HG02884 (cell line): Measurements from ENCODE around the gene CEP192.

Experiments
- ATAC-seq: cut with Tn5 transposase; IDR thresholded peaks from one replicate; pipeline ENCODE4 v1.9.1; 2021; ENCODE audit warnings: mild to moderate bottlenecking, moderate library complexity; ENCODE audit not compliant: unreplicated experiment

CEP192 gene

DNA sequence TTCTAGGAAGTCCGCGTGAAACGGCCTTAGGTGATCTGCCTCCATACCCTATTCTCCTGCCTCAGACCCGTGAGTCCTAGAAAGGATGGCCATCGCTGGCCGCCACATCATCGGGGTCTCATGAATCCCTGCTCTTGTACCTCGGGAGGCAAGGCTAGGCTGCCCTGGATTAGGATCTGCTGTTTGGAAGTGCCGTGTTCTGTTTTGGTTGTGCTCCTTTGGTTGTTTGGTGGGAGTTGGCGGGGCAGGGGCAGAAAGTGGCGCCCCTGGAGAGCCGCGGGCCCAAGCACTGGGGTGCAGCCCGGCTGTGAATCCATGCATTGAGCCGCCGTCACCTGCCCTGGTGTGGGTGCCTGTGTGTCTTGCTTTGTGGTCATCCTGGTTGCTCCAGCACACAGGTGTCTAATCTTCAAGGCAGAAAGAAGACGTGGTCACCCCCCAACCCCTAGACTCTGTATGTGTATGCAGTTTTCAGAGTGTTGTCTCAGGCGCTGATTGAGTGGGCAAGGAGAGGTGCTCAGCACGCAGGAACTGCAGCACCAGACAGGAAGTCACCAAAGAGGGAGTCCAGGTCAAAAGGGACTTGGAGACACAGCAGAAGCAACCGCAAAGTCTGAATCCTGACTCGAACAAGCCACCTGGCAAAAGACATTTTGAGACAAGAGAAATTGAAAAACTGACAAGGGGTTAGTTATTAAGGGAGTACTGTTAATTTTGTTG, 147.4 kb downstream of the CEP192 start:
- no peak for ATAC-seq

GRCh38 chr18:13139885-13140450, 148.8 kb downstream of the CEP192 start:
- ATAC-seq = no peak

GRCh38 chr18:13141209-13141608, 150.0 kb downstream of the CEP192 start:
- no peak for ATAC-seq

DNA sequence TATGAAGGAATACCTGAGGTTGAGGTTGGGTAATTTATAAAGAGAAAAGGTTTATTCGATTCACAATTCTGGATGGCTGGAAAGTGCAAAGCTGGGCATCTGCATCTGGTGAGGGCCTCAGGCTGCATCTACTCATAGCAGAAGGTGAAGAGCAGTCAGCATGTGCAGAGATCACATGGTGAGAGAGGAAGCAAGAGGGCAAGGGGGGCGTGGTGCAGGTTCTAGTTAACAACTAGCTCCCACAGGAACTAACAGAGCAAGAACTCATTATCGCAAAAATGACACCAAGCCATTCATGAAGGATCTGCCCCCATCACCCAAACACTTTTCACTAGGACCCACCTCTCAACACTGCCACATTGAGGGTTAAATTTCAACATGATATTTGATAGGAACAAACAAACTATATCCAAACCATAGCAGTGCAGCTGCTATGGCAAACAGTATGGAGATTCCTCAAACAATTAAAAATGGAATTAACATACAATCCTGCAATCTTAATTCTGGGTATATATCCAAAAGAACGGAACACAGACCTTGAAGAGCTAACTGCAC, 154.6 kb downstream of the CEP192 start:
- no peak for ATAC-seq

DNA sequence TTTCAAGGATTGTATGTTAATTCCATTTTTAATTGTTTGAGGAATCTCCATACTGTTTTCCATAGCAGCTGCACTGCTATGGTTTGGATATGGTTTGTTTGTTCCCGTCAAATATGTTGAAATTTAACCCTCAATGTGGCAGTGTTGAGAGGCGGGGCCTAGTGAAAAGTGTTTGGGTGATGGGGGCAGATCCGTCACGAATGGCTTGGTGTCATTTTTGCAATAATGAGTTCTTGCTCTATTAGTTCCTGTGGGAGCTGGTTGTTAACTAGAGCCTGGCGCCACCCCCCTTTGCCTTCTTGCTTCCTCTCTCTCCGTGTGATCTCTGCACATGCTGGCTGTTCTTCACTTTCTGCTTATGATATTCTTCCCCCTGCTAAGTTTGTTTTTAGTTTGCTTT, 156.0 kb downstream of the CEP192 start:
- no peak for ATAC-seq

- ATAC-seq = no peak
Measured at GRCh38 chr18:13151656-13152055, 160.5 kb downstream of the CEP192 start.

DNA sequence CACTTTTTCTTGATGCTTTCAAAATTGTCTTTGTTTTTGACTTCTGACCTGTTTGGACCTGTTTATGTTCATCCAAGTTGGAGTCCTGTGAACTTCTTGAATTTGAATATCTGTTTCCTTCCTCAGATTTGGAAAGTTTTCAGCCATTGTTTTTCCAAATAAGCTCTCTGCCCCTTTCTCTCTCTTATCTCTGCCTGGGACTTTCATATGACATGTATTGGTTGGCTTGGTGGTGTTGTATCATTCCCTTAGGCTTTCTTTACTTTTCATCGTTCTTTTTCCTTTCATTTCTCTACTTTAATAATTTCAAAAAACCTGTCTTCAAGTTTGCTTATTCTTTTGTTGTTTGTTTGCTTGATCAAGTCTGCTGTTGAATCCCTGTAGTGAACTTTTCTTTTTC, 167.3 kb downstream of the CEP192 start:
- ATAC-seq = no peak

DNA sequence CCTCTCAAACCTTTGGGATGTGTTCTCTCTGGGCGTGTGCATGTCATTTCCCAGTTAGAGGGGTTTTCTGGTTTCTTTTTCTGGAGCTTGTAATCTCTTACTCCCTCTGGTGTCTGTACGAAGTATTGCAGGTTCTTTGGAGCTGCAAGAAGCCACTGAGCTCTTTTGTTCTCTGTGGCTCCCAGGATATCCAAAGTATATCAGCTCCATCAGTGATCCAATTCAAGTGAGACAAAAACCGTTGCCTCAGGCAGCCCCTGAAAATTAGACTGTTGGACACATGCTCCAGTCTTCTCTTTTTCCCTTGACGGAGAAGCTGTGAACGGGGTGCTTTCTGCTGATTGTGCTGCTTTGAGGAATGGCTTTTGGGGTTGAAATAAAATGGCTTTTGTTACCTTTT, 168.4 kb downstream of the CEP192 start:
- ATAC-seq = no peak

- ATAC-seq = no peak
Measured at GRCh38 chr18:13161276-13161899, 170.2 kb downstream of the CEP192 start.

GRCh38 chr18:13163167-13163927, 172.2 kb downstream of the CEP192 start:
- ATAC-seq = no peak

GRCh38 chr18:13164406-13164805, 173.2 kb downstream of the CEP192 start:
- ATAC-seq = no peak

DNA sequence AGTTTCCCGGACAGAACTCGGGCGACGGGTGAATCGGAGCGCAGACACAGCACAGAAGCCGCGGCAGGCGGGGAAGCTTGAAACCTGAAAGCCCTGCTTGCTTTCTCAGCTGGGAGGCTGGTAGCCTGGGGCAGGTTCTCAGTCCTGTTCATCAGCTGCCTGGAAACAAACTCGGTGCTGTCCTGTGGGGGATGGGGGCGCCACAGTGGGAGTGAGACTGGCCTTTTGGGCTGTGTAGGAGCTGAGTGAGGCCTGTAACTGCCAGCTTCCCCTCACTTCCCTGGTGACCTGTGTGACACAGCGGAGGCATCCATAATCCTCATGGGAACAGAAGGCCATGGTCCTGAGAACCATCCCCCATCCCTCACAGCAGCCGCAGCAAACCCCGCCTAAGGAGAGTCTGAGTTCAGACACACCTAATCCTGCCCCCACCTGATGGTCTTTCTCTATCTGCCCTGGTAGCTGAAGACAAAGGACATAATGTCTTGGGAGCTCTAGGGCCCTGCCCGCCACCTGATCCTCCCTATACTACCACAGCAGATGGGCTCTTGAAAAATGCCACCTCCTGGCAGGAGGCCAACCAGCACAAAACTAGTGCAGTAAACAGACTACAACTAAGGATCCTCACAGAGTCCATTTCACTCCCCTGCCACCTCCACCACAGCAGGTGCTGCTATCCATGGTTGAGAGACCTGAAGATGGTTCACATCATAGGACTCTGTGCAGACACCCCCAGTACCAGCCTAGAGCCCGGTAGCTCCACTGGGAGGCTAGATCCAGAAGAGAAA, 174.7 kb downstream of the CEP192 start:
- ATAC-seq = no peak

DNA sequence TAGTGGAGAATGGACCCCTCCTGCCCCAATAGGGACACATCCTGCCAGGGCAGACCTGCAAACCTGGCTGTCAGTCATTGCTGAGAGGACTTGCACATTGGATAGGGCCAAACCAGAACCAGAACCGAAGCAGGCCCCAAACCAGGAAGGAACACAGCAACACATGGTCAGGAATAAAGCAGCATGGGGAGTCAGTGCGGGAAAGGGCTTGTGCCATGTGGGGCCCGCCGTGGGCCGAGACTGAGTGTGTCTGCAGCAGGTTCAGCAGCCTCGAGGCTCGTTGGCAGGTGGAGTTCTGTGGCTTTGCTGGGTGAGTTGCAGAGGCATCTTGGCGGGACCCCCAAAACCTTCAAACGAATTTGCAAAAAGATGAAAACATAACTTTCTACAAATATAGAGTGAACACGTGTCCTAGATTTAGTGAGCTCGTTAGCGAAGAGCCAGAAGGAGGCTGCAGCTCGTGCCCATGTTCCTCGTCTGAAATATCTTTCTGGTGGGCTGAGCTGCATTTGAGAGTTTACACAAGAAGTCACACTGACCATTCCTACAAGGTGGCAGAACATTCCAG, 182.5 kb downstream of the CEP192 start:
- no peak for ATAC-seq
